HG03103 (cell line): ENCODE results near the gene LRRC37A2.
A peak's percentile ranks its signal among the peaks of the same experiment; 100 is the strongest.
"Not testable (repeated sequence)": the region's sequence is repeated elsewhere in the genome, so short reads cannot be mapped to it uniquely, and the experiment has no call there.

ENCODE experiments used
- ATAC-seq: cut with Tn5 transposase; IDR thresholded peaks from one replicate; pipeline ENCODE4 v1.9.1; 2021; ENCODE audit warnings: low read depth; ENCODE audit not compliant: unreplicated experiment

LRRC37A2 gene

DNA sequence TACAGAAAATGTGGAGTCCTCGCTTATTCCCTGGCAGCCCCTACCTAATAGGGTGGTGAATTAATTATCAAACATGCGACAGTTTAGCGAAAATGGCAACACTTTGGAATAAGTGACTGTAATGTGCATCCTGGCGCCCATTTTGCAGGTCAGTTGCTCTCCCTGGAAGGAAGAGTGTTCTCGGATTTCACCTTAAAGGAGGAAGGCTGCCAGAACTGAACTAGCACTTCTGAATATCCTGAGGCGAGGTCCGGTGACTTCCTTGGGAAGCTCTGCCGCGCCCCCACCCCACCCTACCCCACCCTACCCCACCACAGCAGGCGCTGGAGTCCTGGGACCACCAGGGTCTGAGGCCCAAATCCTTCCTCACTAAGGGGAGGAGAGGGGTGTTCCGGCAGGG, at the start of gene LRRC37A2:
TSS of gene LRRC37A2 (plus strand) at position 301 of the 400 bp plus-strand sequence. CDS start 245 bp downstream, outside the sequence.
- ATAC-seq: not testable (repeated sequence)

DNA sequence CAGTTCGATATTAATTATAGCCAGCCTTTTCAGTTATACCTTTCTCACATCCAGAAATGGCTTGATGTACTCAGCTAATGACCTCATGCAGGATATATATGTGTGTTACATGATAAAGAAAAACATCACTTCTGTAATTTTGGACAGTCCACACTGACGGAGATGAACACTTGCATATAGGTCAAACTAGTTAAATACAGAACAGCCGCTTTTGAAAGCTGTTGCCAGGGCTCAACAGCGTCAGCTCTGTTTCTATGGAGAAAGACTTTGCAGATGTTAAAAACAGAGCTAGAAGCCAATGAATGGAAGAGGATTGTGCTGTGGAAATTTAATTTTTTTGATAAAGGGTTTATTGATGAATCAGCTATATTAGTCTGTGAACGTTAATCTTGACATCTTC, 44.6 kb upstream of the LRRC37A2 start:
- not testable (repeated sequence) for ATAC-seq

DNA sequence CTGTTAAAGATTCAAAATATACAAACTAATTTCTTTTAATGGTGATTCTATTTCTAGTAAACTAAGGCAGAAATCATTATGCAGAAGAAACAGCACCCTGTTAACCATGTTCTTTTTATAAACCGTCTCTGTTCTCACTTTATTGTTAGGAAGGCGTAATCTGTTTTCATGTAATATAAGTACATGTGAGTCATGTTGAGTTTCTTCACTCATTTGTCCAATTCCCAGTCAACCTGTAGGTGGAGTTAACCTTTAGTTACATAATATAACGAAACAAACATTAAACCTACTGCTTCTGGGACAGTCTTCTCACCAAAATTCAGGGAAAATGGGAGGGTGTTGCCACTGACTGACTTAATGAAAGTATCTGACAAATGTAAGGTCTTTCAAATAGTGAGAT, 37.8 kb upstream of the LRRC37A2 start:
- ATAC-seq: not testable (repeated sequence)

GRCh38 chr17:46475583-46475982, 36.7 kb upstream of the LRRC37A2 start:
- ATAC-seq: not testable (repeated sequence)

DNA sequence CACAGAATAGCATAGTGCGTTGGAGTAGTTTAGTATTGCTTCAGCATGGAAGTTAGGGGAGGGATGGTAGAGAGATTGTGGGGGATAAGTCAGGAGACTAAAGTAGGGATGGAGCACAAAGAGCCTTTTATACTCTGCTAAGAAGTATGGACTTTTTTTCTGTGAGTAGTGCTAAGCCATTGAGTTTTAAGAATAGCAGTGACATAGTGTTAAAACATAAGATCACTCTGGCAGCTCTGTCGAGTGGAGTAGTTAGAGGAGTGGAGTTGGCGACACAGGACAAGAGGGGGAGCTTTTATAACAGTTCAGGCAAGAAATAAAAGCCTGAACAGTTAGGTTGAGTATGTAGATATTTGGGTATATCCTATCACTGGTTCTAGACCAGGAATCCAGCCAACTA, 33.4 kb upstream of the LRRC37A2 start:
- ATAC-seq: not testable (repeated sequence)

DNA sequence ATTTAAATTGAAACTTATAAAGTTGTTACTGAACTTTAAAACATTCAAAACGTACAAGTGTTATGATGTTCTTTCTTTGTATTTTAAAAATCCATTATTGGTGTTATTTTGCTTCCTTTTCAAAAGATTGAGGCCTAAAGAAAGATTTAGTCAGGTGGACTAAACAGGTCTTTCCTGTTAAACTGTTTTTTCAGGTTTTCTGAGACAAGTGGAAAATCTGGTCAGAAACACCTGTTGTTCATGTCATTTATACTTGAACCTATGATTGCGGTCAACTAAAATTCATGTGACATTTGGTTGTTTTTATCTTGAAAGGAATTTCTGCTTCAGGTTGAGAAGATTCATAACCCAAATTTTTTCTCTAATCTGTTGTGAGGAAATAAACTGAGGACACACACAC, 31.0 kb upstream of the LRRC37A2 start:
- not testable (repeated sequence) for ATAC-seq

GRCh38 chr17:46492021-46492420, 20.2 kb upstream of the LRRC37A2 start:
- not testable (repeated sequence) for ATAC-seq

DNA sequence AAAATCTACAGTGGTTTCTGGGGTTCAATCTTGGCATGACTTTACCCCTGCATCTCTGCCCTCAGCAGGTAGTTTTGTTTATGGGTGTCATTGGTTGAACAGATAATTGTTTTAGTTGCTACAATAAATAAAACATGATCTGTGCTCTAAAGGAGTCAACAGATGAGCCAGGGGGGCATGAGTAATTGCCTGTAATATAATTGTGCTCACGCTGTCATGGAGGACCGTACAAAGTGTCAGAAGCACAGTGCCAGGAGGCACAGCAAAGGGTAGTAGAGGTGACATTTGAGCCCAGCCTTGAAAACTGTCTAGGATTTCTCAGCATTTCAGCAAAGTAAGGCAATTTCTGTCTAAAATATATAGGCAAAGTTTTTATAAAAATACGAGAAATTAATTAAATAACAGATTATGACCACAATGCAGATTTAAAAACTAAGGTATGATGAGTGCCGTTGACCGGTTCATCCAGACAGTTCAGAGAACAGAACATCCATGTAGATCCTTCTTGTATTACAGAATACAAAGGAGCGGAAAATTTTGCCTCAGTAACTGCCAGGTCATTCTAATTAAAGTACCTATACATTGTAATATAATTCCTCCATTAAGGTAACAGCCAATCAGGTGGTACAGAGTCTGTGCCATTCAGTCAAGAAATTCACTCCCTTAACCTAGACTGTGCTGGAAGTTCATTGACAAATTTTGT, 12.7 kb upstream of the LRRC37A2 start:
- not testable (repeated sequence) for ATAC-seq

DNA sequence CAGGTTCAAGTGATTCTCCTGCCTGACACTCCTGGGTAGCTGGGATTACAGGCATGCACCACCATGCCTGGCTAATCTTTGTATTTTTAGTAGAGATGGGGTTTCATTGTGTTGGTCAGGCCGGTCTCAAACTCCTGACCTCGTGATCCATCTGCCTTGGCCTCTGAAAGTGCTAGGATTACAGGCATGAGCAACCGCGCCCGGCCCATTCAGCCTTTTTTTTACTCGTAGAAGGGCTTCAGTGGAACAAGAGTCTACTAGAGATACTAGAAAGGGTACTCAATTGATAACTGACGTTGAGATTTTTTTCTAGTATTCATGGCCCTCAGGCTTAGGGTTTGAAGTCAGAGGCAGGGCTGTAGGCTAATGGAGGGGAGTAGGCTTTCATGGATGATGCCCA, 6.4 kb upstream of the LRRC37A2 start:
- not testable (repeated sequence) for ATAC-seq

DNA sequence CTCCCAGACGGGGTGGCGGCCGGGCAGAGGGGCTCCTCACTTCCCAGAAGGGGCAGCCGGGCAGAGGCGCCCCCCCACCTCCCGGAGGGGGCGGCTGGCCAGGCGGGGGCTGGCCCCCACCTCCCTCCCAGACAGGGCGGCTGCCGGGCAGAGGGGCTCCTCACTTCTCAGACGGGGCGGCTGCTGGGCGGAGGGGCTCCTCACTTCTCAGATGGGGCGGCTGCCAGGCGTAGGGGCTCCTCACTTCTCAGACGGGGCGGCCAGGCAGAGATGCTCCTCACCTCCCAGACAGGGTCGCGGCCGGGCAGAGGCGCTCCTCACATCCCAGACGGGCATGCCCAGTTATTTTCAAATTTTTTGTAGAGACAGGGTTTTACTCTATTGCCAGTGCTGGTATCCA, 22.4 kb downstream of the LRRC37A2 start:
- not testable (repeated sequence) for ATAC-seq

DNA sequence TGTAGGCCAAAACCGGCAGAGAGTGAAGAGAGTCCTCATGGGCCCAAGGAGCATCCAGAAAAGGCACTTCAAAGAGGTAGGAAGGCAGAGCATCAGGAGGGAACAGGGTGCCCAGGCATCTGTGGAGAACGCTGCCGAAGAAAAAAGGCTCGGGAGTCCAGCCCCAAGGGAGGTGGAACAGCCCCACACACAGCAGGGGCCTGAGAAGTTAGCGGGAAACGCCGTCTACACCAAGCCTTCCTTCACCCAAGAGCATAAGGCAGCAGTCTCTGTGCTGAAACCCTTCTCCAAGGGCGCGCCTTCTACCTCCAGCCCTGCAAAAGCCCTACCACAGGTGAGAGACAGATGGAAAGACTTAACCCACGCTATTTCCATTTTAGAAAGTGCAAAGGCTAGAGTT, 36.3 kb downstream of the LRRC37A2 start:
- ATAC-seq: not testable (repeated sequence)

- not testable (repeated sequence) for ATAC-seq
Measured at GRCh38 chr17:46559155-46559554, 46.9 kb downstream of the LRRC37A2 start.

GRCh38 chr17:46560048-46560447, 47.8 kb downstream of the LRRC37A2 start:
- not testable (repeated sequence) for ATAC-seq

DNA sequence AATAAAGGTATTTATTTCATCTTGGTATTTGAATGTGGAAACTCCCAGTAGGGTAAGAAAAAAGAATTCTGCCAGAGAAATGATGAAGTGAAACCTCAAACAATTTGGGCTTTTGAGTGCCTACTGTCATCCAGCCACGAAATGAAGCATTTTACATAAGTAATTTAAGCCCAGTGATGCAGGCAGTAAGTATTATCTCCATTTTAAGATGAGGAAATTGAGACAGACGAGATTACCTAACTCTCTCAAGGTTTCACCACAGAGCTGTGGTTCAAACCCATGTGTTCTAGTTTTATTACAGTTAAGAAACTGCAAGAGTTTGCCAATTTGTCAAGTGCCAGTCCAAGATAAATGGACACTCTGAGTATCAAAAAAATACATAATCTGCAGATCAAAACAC, 54.0 kb downstream of the LRRC37A2 start:
- ATAC-seq: not testable (repeated sequence)

- not testable (repeated sequence) for ATAC-seq
Measured at GRCh38 chr17:46566980-46567379, 54.7 kb downstream of the LRRC37A2 start.

DNA sequence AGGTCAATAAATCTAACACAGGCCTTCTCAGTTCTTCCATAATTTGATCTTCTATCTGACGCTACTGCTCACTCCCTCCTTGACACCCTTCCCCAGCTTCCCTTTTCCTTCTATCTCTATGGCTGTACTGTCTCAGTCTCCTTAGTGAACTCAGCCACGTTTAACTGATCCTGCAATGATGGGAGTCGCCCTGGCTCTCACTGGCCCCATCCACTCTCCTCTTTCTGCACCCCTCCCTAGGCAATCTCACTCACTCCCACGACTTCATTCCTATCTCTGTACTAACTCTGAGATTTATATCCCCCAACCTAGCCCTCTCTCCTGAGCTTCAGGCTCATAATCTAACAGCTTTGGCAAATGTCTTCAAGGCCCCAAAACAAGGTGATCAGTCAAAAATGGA, 59.5 kb downstream of the LRRC37A2 start:
- not testable (repeated sequence) for ATAC-seq

DNA sequence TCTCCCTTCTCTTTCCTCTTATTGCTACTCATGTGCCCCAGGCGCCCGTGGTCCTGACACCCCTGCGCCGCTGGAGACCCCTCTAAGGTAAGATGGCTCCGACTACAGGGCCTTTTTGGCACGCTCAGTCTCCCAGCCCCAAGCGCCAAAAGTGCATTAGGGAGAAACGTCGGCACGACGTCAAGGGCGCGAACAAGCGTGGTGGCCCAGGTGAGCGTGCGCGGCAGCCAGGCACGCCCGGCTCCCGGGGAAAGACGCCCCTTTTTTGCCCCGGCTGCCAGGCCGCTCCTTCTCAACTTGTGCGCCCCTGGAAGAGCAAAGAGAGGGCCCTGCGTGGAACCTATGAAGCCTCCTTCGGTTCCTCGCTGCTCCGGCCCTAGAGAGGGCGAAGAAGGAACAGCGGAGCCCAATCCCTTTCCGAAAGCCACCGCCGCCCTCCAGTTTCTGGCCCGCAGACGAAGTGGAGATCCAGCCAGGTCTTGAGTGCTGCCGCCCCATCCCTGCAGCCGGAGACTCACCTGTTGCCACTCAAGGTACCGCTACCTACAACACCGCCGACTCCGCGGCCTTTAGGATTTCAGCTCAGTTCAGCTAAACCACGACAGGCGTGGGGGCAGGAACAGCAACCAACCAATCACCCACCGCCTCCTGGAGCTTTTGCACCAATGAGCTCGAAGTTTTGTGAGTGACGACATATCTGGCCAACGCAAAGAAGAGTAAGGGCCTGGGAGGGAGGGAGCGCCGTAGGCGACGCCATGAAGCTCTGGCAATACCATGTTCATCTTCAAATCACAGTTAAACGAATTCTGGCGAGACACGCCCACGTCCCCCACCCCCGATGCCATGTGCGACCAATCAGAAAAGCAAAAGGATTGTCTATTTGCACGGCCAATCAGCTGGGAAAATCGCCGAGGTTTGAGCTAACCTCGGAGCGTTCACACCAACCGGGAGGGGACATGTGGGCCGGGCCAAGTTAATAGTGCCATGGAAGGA, 67.1 kb downstream of the LRRC37A2 start, which contains the start of gene ARL17A:
TSS of gene ARL17A (minus strand) at position 609 of the 993 bp plus-strand sequence. CDS start 3,369 bp downstream, outside the sequence.
- peak; percentile 96 for ATAC-seq

- not testable (repeated sequence) for ATAC-seq
Measured at GRCh38 chr17:46580082-46580481, 67.8 kb downstream of the LRRC37A2 start.

DNA sequence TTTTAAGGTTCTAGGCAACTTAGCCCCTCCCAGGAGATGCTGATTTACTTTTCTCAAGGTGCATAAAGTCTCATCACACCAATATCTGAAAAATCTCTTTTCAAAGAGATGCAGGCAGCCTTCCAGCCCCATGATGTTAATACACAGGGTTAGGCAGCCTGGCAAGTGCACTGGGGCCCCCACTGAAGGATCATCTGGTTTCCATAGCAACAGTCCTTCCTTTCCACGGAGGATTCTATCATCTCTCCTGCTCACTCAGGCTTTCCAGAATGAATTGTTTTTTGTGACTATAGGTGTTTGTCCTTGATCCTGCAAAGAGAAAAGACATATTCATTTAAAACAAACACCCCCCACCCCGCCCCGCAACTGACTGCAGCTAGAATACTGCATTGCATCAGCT, 73.2 kb downstream of the LRRC37A2 start:
- ATAC-seq: not testable (repeated sequence)

DNA sequence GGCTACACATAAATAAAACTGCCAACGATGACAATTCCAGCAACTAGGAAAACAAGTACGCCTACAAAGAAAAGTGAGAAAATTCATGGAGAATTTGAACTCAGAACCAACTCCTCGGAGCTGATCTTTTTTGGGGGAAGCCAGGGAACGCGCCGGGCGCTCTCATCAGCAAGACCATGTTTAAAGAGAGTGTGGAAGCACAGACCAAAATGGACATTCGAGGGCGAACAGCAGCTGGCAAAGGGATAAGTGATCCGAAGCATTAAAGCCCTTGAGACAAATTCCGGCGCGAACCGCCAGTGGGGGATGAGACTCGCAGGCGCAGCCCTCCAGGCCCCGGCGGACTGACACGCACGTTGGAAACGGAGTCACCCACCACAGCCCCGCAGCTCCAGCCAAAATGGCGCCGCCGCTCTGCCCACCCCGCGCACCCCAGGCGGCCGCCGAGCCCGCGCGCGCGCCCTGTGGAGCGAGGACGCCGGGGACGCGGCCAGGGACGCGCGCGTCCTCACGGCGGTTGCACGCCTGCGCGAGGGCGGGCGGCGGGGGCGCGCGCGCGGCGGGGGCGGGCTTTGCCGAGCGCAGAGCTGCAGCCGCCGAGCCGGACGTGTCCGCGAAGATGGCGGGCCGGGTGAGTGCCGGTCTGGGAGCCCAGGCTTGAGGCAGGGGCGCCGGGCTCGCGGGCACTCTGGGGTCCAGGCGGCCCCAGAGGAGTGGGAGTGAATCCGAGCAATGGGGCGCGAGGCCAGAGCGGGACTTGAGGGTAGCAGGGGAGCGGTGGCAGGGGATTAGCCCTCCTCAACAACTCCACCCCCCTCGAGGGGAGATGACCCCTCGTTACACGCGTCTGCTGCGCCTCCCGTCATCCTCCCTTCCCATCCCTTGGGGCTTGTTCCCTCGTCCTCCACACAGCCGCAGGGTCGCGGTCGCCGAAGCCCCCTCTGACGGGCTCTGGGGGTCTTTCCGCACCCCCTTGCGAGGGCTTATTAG, 78.2 kb downstream of the LRRC37A2 start, which contains the start of gene NSF:
TSS of gene NSF (plus strand) at position 513 of the 990 bp plus-strand sequence. CDS start at position 620, 107 bp downstream.
- ATAC-seq: peak; percentile 67
